GM12891 (cell line): ENCODE measurements around the gene CADPS.

Experiments
- DNase-seq: peaks from one replicate; pipeline ENCODE4 v3.0.0; 2011; ENCODE audit warnings: low spot score; ENCODE audit not compliant: insufficient read length
- FAIRE-seq: peaks from 2 replicates; lab custom pipeline; 2011; peaks lifted over from hg19 to GRCh38; lab: Jason Lieb, UNC
- PAX5 ChIP-seq: IDR thresholded peaks from 2 replicates; pipeline ENCODE4 v1.6.1; 2011; ENCODE audit warnings: low read length, moderate library complexity, mild to moderate bottlenecking; ENCODE audit not compliant: insufficient read depth, severe bottlenecking
- POLR2A ChIP-seq: IDR thresholded peaks from 2 replicates; pipeline ENCODE4 v1.6.1; 2011; ENCODE audit warnings: low read depth, low read length, control low read depth
- POLR2AphosphoS5 ChIP-seq: IDR thresholded peaks from 2 replicates; pipeline ENCODE4 v1.6.1; 2011; ENCODE audit warnings: low read depth, low read length, control low read depth
- POU2F2 ChIP-seq: IDR thresholded peaks from 2 replicates; pipeline ENCODE4 v1.6.1; 2011; ENCODE audit warnings: low read depth, mild to moderate bottlenecking, control low read depth, low read length, moderate library complexity
- SPI1 ChIP-seq: IDR thresholded peaks from 2 replicates; pipeline ENCODE4 v1.6.1; 2011; ENCODE audit warnings: low read depth, low read length, control low read depth
- TAF1 ChIP-seq: IDR thresholded peaks from 2 replicates; pipeline ENCODE4 v1.6.1; 2011; ENCODE audit warnings: low read depth, low read length, control low read depth

Gene CADPS

GRCh38 chr3:62368290-62368704 is 506.9 kb downstream of the CADPS start:
- TF ChIP-seq POU2F2 (no peak), POLR2A (no peak), TAF1 (no peak), PAX5 (no peak), POLR2AphosphoS5 (no peak), SPI1 (no peak)
- FAIRE-seq = no peak

DNA sequence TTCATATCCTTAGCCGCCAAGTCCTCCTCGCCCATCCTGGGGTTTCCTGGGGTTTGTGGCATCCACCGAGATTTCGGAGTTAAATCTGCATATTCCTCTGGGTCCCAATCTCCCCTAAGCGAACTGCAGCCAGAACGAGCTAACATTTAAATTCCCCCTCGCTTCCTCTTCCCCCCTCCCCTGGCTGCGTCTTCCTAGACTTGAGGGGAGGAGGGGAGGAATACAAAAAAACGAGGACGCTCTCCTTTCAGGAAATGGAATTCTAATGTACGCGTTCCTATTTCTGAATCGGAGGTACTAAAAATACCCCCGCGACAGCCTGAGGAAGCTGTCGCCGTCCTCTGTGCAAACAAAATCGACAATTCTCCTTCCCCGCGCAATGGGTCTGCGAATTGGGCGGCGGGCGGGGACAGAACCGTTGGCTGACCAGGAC is 507.4 kb downstream of the CADPS start:
- no peak for FAIRE-seq
- TF ChIP-seq TAF1 (no peak), PAX5 (no peak), POLR2AphosphoS5 (no peak)
- DNase-seq = no peak

More at GRCh38 chr3:62368290-62368704, 506.9 kb downstream of the CADPS start:
- no peak for DNase-seq

DNA sequence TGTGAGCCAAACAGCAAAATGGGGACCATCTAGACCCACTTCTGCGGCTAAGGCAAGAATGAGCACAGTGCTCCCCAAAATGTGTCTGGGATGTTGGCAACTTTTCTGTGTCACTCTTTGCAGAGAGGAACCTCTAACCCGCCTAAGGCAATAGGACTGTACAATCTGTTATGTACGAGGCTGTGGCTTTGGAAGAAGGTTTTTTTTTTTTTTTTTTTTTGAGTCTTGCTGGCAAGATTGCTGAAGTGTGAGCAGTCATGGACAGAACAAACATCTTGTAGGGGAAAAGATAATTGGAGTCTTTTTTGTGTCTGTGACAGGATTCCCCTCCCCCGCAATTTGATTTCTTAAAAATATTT is 509.1 kb downstream of the CADPS start:
- TF ChIP-seq PAX5 (no peak), POU2F2 (no peak), POLR2AphosphoS5 (no peak), POLR2A (no peak), TAF1 (no peak), SPI1 (no peak)
- DNase-seq = no peak
- FAIRE-seq = no peak

DNA sequence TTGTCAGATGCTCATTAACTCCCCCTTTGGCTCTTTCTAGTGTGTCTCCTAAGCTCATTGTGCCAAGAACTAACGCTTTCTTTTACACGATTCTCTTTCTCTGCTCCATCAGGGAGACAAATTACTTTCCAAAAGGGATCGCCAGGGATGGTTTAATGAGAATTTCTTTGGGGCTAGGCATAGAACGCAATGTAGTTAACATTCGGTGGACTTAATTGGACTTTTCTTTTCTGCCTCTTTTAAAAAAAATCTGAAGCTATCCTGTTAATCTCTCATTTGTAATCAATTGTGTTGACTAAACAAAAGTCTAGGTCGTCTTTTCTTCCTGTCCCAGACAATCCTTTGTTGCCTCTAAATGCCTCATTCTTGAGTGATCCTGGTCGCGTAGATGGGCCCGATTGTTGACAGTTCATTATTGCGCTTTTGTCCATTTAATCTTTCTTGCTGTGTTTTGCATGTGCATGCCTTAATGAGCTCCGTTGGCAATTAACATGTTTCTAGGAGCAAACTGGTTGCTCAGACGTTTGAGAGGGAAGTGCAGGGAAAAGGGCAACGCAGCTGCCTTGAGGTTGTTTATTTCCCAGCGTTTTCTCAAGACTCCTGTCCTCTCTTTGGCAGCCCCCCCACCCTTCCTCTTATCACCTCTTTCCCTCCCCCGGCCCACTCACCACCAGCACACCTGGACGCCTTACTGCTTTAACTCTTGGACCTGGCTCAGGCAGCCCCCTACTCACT is 509.7 kb downstream of the CADPS start:
- DNase-seq = no peak

GRCh38 chr3:62364191-62364590 is 511.0 kb downstream of the CADPS start:
- FAIRE-seq = no peak
- TF ChIP-seq SPI1 (no peak), POLR2A (no peak), TAF1 (no peak), PAX5 (no peak), POLR2AphosphoS5 (no peak), POU2F2 (no peak)
- no peak for DNase-seq

More for the DNA sequence above, 509.7 kb downstream of the CADPS start:
- FAIRE-seq = no peak
- no peak for TF ChIP-seq POLR2A
- TF ChIP-seq POU2F2 = no peak
- no peak for TF ChIP-seq PAX5
- TF ChIP-seq SPI1 = no peak
- no peak for TF ChIP-seq POLR2AphosphoS5
- TF ChIP-seq TAF1 = no peak

- TF ChIP-seq POLR2A (no peak), POU2F2 (no peak), SPI1 (no peak), TAF1 (no peak), POLR2AphosphoS5 (no peak), PAX5 (no peak)
- FAIRE-seq (no peak), DNase-seq (no peak)
Measured at GRCh38 chr3:62363275-62363674, 511.9 kb downstream of the CADPS start.

- FAIRE-seq (no peak), DNase-seq (no peak)
- TF ChIP-seq SPI1 (no peak), PAX5 (no peak), POLR2A (no peak), POU2F2 (no peak), TAF1 (no peak), POLR2AphosphoS5 (no peak)
Measured at GRCh38 chr3:62361824-62362223, 513.4 kb downstream of the CADPS start.

DNA sequence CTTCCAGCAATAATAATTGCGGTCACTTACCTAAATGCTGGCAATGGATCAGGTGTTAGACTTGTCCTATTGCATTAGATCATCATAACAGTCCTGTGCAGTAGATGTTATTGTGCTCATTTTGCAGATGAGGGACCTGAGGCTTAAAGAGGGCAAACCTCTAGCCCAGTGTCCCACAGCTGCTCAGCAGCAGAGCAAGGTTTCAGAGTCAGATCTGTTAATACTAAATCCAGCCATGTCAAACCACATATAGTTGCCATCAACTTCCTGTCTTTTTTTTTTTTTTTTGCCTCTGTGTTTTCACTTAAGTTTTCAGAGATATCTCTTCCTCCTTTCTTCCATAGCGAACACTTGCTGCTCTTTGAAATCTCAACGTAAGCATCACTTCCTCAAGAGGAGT is 514.0 kb downstream of the CADPS start:
- DNase-seq (no peak), FAIRE-seq (no peak)
- TF ChIP-seq TAF1 = no peak
- TF ChIP-seq POU2F2 = no peak
- no peak for TF ChIP-seq PAX5
- TF ChIP-seq POLR2A = no peak
- TF ChIP-seq SPI1 = no peak
- TF ChIP-seq POLR2AphosphoS5 = no peak

- DNase-seq = no peak
- FAIRE-seq = no peak
- TF ChIP-seq PAX5 = no peak
- no peak for TF ChIP-seq TAF1
- no peak for TF ChIP-seq POU2F2
Measured at GRCh38 chr3:62359531-62359930, 515.7 kb downstream of the CADPS start.

- FAIRE-seq (no peak), DNase-seq (no peak)
- TF ChIP-seq POU2F2 = no peak
- no peak for TF ChIP-seq POLR2AphosphoS5
Measured at GRCh38 chr3:62356356-62356755, 518.9 kb downstream of the CADPS start.
